H1 (cell line): ENCODE results near the gene KIF1C. TPM values are rescaled to one million over a fixed set of nuclear protein-coding genes. Genes with fewer than 3 reads are reported as not detected.

Source experiments
- CHD7 ChIP-seq: fragments of 300-600 bp; sonication (generic); IDR thresholded peaks from 2 replicates; pipeline ENCODE4 v1.7.1; 2012; ENCODE audit warnings: low read length, moderate library complexity, mild to moderate bottlenecking, inconsistent platforms; ENCODE audit not compliant: insufficient replicate concordance
- CREB1 ChIP-seq: IDR thresholded peaks from 2 replicates; pipeline ENCODE4 v1.6.1; 2012; ENCODE audit warnings: inconsistent platforms
- EZH2 ChIP-seq: fragments of 200-600 bp; sonication (generic); IDR thresholded peaks from 2 replicates; pipeline ENCODE4 v1.7.1; 2012; ENCODE audit warnings: low read depth, mild to moderate bottlenecking, moderate library complexity, low read length, inconsistent platforms; ENCODE audit not compliant: severe bottlenecking
- MAFK ChIP-seq: IDR thresholded peaks from 2 replicates; pipeline ENCODE4 v1.6.1; 2012; ENCODE audit warnings: low read depth, mild to moderate bottlenecking, improper control_type of control experiment, low read length
- NRF1 ChIP-seq: IDR thresholded peaks from 2 replicates; pipeline ENCODE4 v1.6.1; 2011; ENCODE audit warnings: mild to moderate bottlenecking, low read depth, low read length, improper control_type of control experiment
- SAP30 ChIP-seq: fragments of 300-600 bp; sonication (generic); IDR thresholded peaks from 2 replicates; pipeline ENCODE4 v1.7.1; 2012; ENCODE audit warnings: low read length, moderate library complexity, mild to moderate bottlenecking, inconsistent platforms; ENCODE audit not compliant: insufficient read depth, insufficient replicate concordance
- polyA plus RNA-seq, 7 experiments: library from polyadenylated mRNA; depleted of rRNA in 3 of 7; stranded (reverse) in 5 of 7; unstranded in 2 of 7; fragments of >200 nt in 5 of 7; fragments of 200-250 nt in 2 of 7; gene quantifications; 1 replicate in 5 of 7; 2 replicates in 1 of 7; 4 replicates in 1 of 7; pipeline versions ENCODE4 v1.2.1 to v1.2.3, GENCODE V29; 2011 to 2013; ENCODE audit warnings: missing spikeins in 2 of 7, mixed read lengths in 2 of 7
- total RNA-seq: library from RNA; stranded (reverse); fragmentation: NEBNext Ultra II Directional; extraction: Animal tissue kit (Norgen Biotek cat#: 25700); gene quantifications from 2 replicates; pipeline ENCODE4 v1.2.1, GENCODE V29; 2021
- TF ChIP-seq, protein P1 (sequence below): IDR thresholded peaks from 2 replicates; pipeline ENCODE4 v1.6.1; 2012; ENCODE audit warnings: inconsistent platforms

Gene KIF1C
- total and polyA plus RNA-seq, 2 of the 8 experiments (the other 6 are each of a cell fraction or from before 2014, with no cell fraction given): 14.3 to 114 TPM

GRCh38 chr17:4965311-4965986, 32.3 kb upstream of the KIF1C start (continued):
- no peak for TF ChIP-seq CHD7
- TF ChIP-seq EZH2: no peak
- no peak for TF ChIP-seq CREB1
- no peak for TF ChIP-seq NRF1
- no peak for TF ChIP-seq SAP30
- TF ChIP-seq MAFK: no peak
- TF ChIP-seq, protein P1, sequence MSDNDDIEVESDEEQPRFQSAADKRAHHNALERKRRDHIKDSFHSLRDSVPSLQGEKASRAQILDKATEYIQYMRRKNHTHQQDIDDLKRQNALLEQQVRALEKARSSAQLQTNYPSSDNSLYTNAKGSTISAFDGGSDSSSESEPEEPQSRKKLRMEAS: no peak
